HepG2 (cell line): ENCODE data around the gene SERTAD1. TPM values are rescaled to one million over a fixed set of nuclear protein-coding genes. Genes with fewer than 3 reads are reported as not detected.

ENCODE experiments used
- ATF7-NPFF ChIP-seq: sonication (generic); formaldehyde crosslinking; IDR thresholded peaks from 2 replicates; pipeline ENCODE4 v1.8.1; 2023; ENCODE audit warnings: mild to moderate bottlenecking, low read depth, missing genetic modification reagents, moderate library complexity
- BCL3 ChIP-seq: sonication (generic); formaldehyde crosslinking; IDR thresholded peaks from 2 replicates; pipeline ENCODE4 v1.5.1; 2020; ENCODE audit warnings: mild to moderate bottlenecking, missing genetic modification reagents, moderate library complexity
- CEBPZ ChIP-seq: IDR thresholded peaks from 2 replicates; pipeline ENCODE4 v1.6.1; 2012; ENCODE audit warnings: low read length, improper control_type of control experiment
- JDP2 ChIP-seq: sonication (generic); formaldehyde crosslinking; IDR thresholded peaks from 2 replicates; pipeline ENCODE4 v1.8.1; 2022; ENCODE audit warnings: missing genetic modification reagents, borderline replicate concordance
- MED13 ChIP-seq: sonication (generic); formaldehyde crosslinking; IDR thresholded peaks from 2 replicates; pipeline ENCODE4 v1.5.0; 2020; ENCODE audit warnings: missing genetic modification reagents
- MXI1 ChIP-seq: IDR thresholded peaks from 3 replicates; pipeline ENCODE4 v1.6.1; 2012; ENCODE audit warnings: low read depth, low read length, inconsistent platforms, borderline replicate concordance
- NCOA2 ChIP-seq: sonication (generic); formaldehyde crosslinking; IDR thresholded peaks from 2 replicates; pipeline ENCODE4 v1.8.0; 2022; ENCODE audit warnings: inconsistent platforms
- NFRKB ChIP-seq: fragments of 450-650 bp; IDR thresholded peaks from 2 replicates; pipeline ENCODE4 v1.6.1; 2017
- NFYC ChIP-seq: IDR thresholded peaks from 2 replicates; pipeline ENCODE4 v1.6.1; 2016; ENCODE audit warnings: missing genetic modification reagents, missing compliant biosample characterization
- PAX8 ChIP-seq: sonication (generic); formaldehyde crosslinking; IDR thresholded peaks from 2 replicates; pipeline ENCODE4 v1.8.0; 2022; ENCODE audit warnings: mild to moderate bottlenecking, missing genetic modification reagents, borderline replicate concordance
- RARA ChIP-seq: IDR thresholded peaks from 2 replicates; pipeline ENCODE4 v1.6.1; 2016; ENCODE audit warnings: missing genetic modification reagents, missing compliant biosample characterization
- RNF2 ChIP-seq: fragments of 450-650 bp; conservative IDR thresholded peaks from 2 replicates; pipeline ENCODE4 v1.6.1; 2016; ENCODE audit warnings: low read depth
- SCMH1 ChIP-seq: sonication (generic); formaldehyde crosslinking; IDR thresholded peaks from 2 replicates; pipeline ENCODE4 v1.9.0; 2021; ENCODE audit warnings: missing genetic modification reagents, mild to moderate bottlenecking, borderline replicate concordance
- SNAPC2 ChIP-seq: sonication (generic); formaldehyde crosslinking; IDR thresholded peaks from 2 replicates; pipeline ENCODE4 v1.8.1; 2022; ENCODE audit warnings: mild to moderate bottlenecking, missing genetic modification reagents
- TAF1 ChIP-seq: sonication (generic); formaldehyde crosslinking; IDR thresholded peaks from 2 replicates; pipeline ENCODE4 v1.4.0; 2020; ENCODE audit warnings: missing genetic modification reagents
- TCF7L2 ChIP-seq: IDR thresholded peaks from 2 replicates; pipeline ENCODE4 v1.6.1; 2011; ENCODE audit warnings: mild to moderate bottlenecking, low read depth, low read length, moderate library complexity
- TGIF2 ChIP-seq: IDR thresholded peaks from 2 replicates; pipeline ENCODE4 v1.6.1; 2016; ENCODE audit warnings: control low read depth, missing compliant biosample characterization
- THRA ChIP-seq: sonication (generic); formaldehyde crosslinking; IDR thresholded peaks from 2 replicates; pipeline ENCODE4 v1.4.0; 2020; ENCODE audit warnings: missing genetic modification reagents, borderline replicate concordance
- U2AF2 ChIP-seq: fragments of 200-400 bp; formaldehyde crosslinking; IDR thresholded peaks from 2 replicates; pipeline ENCODE4 v1.6.1; 2017; ENCODE audit warnings: low read depth, mild to moderate bottlenecking, low read length
- ZBTB1 ChIP-seq: sonication (generic); formaldehyde crosslinking; IDR thresholded peaks from 2 replicates; pipeline ENCODE4 v1.4.0; 2020; ENCODE audit warnings: missing genetic modification reagents, borderline replicate concordance
- ZKSCAN5 ChIP-seq: sonication (generic); formaldehyde crosslinking; IDR thresholded peaks from 2 replicates; pipeline ENCODE4 v1.5.1; 2020; ENCODE audit warnings: mild to moderate bottlenecking, missing genetic modification reagents
- ZMYM4 ChIP-seq: sonication (generic); formaldehyde crosslinking; IDR thresholded peaks from 2 replicates; pipeline ENCODE4 v1.8.1; 2023; ENCODE audit warnings: mild to moderate bottlenecking, missing genetic modification reagents
- ZNF274 ChIP-seq: sonication (generic); formaldehyde crosslinking; IDR thresholded peaks from 2 replicates; pipeline ENCODE4 v1.5.1; 2020; ENCODE audit warnings: mild to moderate bottlenecking, missing genetic modification reagents
- ZNF333 ChIP-seq: sonication (generic); formaldehyde crosslinking; IDR thresholded peaks from 2 replicates; pipeline ENCODE4 v1.4.0; 2020; ENCODE audit warnings: mild to moderate bottlenecking, missing genetic modification reagents, borderline replicate concordance
- ZNF780A ChIP-seq: sonication (generic); formaldehyde crosslinking; IDR thresholded peaks from 2 replicates; pipeline ENCODE4 v1.8.0; 2022; ENCODE audit warnings: mild to moderate bottlenecking, missing genetic modification reagents, moderate library complexity
- ZNF781 ChIP-seq: sonication (generic); formaldehyde crosslinking; IDR thresholded peaks from 2 replicates; pipeline ENCODE4 v1.5.1; 2020; ENCODE audit warnings: borderline replicate concordance, mild to moderate bottlenecking, missing genetic modification reagents; ENCODE audit errors: not compliant biosample characterization
- ZSCAN30 ChIP-seq: sonication (generic); formaldehyde crosslinking; IDR thresholded peaks from 2 replicates; pipeline ENCODE4 v1.5.0; 2020; ENCODE audit warnings: mild to moderate bottlenecking, missing genetic modification reagents
- polyA plus RNA-seq, 8 experiments: library from polyadenylated mRNA; depleted of rRNA in 3 of 8; stranded (reverse) in 7 of 8; unstranded in 1 of 8; fragments of >200 nt; fragmentation: Illumina TruSeq in 4 of 8; extraction: Trizol in 4 of 8; gene quantifications; 2 replicates each; pipeline versions ENCODE4 v1.2.1 to v1.2.3, GENCODE V29; 2011 to 2016; ENCODE audit warnings: low read depth in 4 of 8, missing spikeins in 1 of 8, mixed read lengths in 1 of 8; ENCODE audit not compliant: insufficient read depth in 1 of 8
- total RNA-seq, 5 experiments: library from RNA; depleted of rRNA; stranded (reverse); fragments of >200 nt; fragmentation: Illumina TruSeq; extraction: Trizol; gene quantifications; 2 replicates each; pipeline ENCODE4 v1.2.3, GENCODE V29; 2016; ENCODE audit warnings: low read depth in 1 of 5

Gene SERTAD1
- total and polyA plus RNA-seq, 2 of the 13 experiments (the other 11 are each of a cell fraction or from before 2014, with no cell fraction given), result 4.3 to 4.5 TPM

GRCh38 chr19:40433391-40434216, 7.8 kb upstream of the SERTAD1 start (continued):
- peak; percentile 36; the same call in 1 of the 2 replicates for TF ChIP-seq ZNF333 (CRISPR knock-in tag)
- no peak for TF ChIP-seq ATF7-NPFF
- no peak for TF ChIP-seq BCL3 (CRISPR knock-in tag)
- no peak for TF ChIP-seq SNAPC2
- no peak for TF ChIP-seq ZBTB1
- TF ChIP-seq NCOA2 (CRISPR knock-in tag), result peak; percentile 19; the same call in 1 of the 2 replicates
- 0 out of 2 replicates have a peak, but pooled peaks have one; percentile 17 for TF ChIP-seq THRA (CRISPR knock-in tag)
- TF ChIP-seq ZNF780A, result no peak
- TF ChIP-seq ZKSCAN5, result no peak
- TF ChIP-seq TCF7L2, result no peak
- TF ChIP-seq ZSCAN30 (CRISPR knock-in tag), result no peak
- no peak for TF ChIP-seq CEBPZ
- no peak for TF ChIP-seq JDP2 (CRISPR knock-in tag)
- TF ChIP-seq MXI1, result no peak
- no peak for TF ChIP-seq PAX8 (CRISPR knock-in tag)
- no peak for TF ChIP-seq NFYC (CRISPR knock-in tag)
- TF ChIP-seq U2AF2, result no peak
- no peak for TF ChIP-seq ZNF781 (CRISPR knock-in tag)
- TF ChIP-seq RNF2, result no peak
- no peak for TF ChIP-seq ZNF274 (CRISPR knock-in tag)
- peak; percentile 62 for TF ChIP-seq TAF1 (CRISPR knock-in tag)
- TF ChIP-seq NFRKB, result no peak
- no peak for TF ChIP-seq TGIF2 (CRISPR knock-in tag)
- no peak for TF ChIP-seq RARA (CRISPR knock-in tag)
- no peak for TF ChIP-seq ZMYM4
- TF ChIP-seq MED13 (CRISPR knock-in tag), result no peak
- no peak for TF ChIP-seq SCMH1 (CRISPR knock-in tag)
